Suprapubic skin (tissue), 3 donors: ENCODE data around the gene CBLB.

Experiments
- CTCF ChIP-seq, 2 donors: fragments of 200-600 bp in 1 of 2; fragments of 450-650 bp in 1 of 2; sonication (generic) in 1 of 2; IDR thresholded peaks; one replicate each; pipeline ENCODE4 v1.5.1; 2016 to 2019; ENCODE audit warnings: antibody characterized with exemption in 2 of 2, mild to moderate bottlenecking in 1 of 2, moderate library complexity in 1 of 2
- EP300 ChIP-seq: sonication (generic); formaldehyde crosslinking; IDR thresholded peaks from one replicate; pipeline ENCODE4 v1.6.1; 2017; ENCODE audit warnings: antibody characterized with exemption
- POLR2A ChIP-seq, 2 donors: fragments of 450-650 bp; IDR thresholded peaks; one replicate each; pipeline ENCODE4 v1.6.1; 2017; ENCODE audit warnings: antibody characterized with exemption in 2 of 2, mild to moderate bottlenecking in 2 of 2, moderate library complexity in 2 of 2

DNA sequence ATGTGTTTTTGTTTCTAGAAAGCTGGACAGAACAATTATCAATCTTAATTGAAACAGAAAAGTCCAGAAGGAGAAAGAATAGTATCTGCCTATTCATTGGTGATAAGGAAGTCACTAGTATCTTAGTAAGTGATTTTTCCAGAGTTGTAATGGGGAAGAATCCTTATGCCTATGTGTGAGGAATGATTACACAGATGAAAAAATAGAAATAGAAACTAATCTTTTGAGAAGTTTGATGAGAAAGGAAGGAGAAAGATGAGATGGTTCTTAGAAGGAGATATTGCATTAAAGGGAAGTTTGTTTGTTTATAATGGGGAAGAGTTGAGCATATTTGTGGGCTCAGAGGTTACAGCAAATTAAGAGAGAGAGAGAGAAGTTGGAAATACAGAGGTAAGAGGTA lies 42.7 kb upstream of the CBLB start:
- no peak for TF ChIP-seq CTCF (IDR thresholded peaks at IDR 0.05)
- TF ChIP-seq EP300 = no peak
- TF ChIP-seq POLR2A (IDR thresholded peaks at IDR 0.05) = no peak
